ENCODE results near the gene LEFTY1.
"Not testable (repeated sequence)": the region's sequence is repeated elsewhere in the genome, so short reads cannot be mapped to it uniquely, and the experiment has no call there.

The LEFTY1 gene

GRCh38 chr1:225848030-225848955, 40.7 kb downstream of the LEFTY1 start:
- peak; percentile 95 for DNase-seq (ENCODE audit: low spot score)

GRCh38 chr1:225847610-225848009, 41.3 kb downstream of the LEFTY1 start:
- DNase-seq (ENCODE audit: low spot score), result no peak

- peak; percentile 69 for DNase-seq (ENCODE audit: low spot score)
Observed at GRCh38 chr1:225846331-225847310, 42.3 kb downstream of the LEFTY1 start.

- DNase-seq (ENCODE audit: low spot score), result peak; percentile 68
Observed at GRCh38 chr1:225845571-225846259, 43.2 kb downstream of the LEFTY1 start.

- DNase-seq (ENCODE audit: low spot score), result no peak
Observed at GRCh38 chr1:225845097-225845496, 43.8 kb downstream of the LEFTY1 start.

- peak; percentile 64 for DNase-seq (ENCODE audit: low spot score)
Observed at GRCh38 chr1:225844236-225845061, 44.5 kb downstream of the LEFTY1 start.

GRCh38 chr1:225843426-225843795, 45.5 kb downstream of the LEFTY1 start:
- peak; percentile 24 for DNase-seq (ENCODE audit: low spot score)

GRCh38 chr1:225842788-225843425, 46.0 kb downstream of the LEFTY1 start:
- peak; percentile 26 for DNase-seq (ENCODE audit: low spot score)

GRCh38 chr1:225842074-225842473, 46.9 kb downstream of the LEFTY1 start:
- DNase-seq (ENCODE audit: low spot score), result no peak

GRCh38 chr1:225840713-225841112, 48.2 kb downstream of the LEFTY1 start:
- DNase-seq (ENCODE audit: low spot score), result no peak

- no peak for DNase-seq (ENCODE audit: low spot score)
Observed at GRCh38 chr1:225840223-225840610, 48.7 kb downstream of the LEFTY1 start.

- no peak for DNase-seq (ENCODE audit: low spot score)
Observed at GRCh38 chr1:225838793-225839192, 50.2 kb downstream of the LEFTY1 start.

GRCh38 chr1:225836296-225836695, 52.6 kb downstream of the LEFTY1 start:
- DNase-seq (ENCODE audit: low spot score), result not testable (repeated sequence)
